Anterior cingulate cortex (tissue), 58 donors: Measurements from ENCODE around the gene DENND4B.

ENCODE experiments used
- DNase-seq, 58 donors: peaks; one replicate each; lab custom pipeline; 2025; lab: John Stamatoyannopoulos, UW

Gene DENND4B

DNA sequence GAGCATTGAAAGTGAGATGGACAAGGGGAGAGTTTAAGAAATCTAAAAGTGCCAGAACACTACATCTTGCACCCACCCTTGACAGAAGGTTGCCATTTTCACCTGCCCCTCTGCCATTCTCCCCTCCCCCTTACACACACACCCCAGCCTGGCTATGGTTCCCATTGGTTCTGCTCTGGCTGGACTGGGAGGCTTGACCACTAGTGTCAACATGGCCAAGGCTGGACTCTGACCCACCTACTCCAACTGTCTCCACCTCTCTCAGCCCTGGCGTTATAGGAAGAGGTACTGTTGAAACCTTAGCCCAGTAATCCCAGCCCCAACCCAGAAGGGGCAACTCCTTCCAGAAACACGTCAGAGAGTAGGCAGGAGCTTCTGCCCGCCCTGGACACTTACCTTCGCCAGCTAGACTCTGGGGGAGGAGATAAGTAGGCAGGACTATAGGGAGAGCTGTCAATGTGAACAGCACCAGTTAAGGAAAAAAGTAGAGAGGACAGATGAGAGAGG lies 7.4 kb upstream of the DENND4B start:
- no peak for DNase-seq

DNA sequence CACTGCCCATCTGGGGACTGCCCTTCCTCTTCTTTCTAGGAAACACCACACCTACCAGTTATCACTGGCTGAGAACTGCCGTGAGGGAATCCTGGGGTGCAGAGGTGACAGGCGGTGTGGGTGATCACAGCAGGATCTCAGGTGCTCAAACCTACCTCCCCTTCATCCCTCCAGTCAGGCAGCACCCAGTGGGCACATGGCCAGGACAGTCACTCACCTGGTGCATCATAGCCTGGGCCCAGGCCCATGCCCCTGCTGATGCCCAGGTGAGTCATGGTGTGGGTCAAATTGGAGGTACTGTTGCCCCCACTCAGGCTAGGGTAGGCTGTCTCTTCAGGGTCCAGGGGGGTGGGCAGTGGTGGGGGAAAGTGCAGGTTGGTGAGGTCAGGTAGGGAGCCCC lies 5.3 kb upstream of the DENND4B start:
- DNase-seq: no peak

DNA sequence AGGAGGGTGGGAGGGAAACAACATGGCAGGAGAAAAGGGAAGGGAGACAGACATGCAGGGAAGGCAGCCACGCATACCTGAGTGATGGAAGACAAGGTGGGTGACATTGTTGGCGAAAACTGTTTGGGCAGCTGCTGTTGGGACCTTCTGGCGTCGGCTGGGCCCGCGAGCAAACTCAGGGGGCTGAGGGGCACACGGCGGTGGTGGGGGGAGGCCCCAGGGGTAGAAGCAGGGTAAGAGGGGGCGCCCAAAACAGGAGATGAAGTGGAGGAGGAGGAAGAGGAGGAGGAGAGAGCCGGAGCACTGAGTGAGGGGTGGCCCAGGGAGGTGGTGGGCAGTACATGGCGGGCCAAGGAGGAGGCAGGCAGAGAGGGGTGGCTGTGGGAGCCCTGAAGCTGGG lies 4.7 kb upstream of the DENND4B start:
- no peak for DNase-seq

DNA sequence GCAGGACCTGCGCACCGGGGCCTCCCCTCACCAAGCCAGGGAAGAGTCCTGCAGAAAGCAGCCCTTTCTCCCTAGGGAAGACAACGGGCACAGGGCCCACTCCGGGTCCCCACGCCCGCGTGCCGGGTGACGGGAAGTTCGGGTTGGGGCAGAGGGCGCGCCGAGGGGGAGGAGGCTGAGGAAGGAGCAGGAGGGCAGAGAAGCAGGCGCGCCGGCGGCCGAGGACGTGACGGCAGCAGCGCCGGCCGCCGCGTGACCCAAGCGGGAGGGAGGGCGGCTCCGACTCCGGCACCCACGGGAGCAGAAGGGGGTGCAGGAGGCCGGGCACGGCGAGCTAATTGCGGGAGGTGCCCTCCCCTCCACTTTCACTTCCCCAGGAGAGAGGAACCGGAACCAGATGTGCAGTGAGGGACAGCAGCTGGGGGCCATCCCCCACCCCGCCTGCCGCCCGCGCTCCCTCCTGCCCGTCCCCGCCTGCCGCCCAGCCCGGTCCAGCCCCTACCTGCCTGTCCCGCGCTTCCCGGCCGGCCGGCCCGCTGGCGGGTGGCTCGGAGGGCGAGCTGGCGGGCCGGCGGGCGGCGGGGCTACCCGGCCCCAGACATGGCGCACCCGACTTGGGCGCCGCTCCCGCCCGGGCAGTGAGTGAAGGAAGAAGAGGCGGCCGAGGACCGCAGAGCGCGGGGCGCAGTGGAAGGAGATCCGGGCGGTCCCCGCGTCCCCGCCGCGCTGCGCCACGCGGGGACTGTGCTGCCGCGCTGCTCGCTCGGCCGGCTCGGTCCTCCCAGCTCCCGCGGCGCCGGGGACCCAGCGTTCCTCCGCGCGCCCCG lies 510 bp downstream of the DENND4B start:
- peak in 56 of 58 donors; percentile 9 to 83 (median 69) for DNase-seq

DNA sequence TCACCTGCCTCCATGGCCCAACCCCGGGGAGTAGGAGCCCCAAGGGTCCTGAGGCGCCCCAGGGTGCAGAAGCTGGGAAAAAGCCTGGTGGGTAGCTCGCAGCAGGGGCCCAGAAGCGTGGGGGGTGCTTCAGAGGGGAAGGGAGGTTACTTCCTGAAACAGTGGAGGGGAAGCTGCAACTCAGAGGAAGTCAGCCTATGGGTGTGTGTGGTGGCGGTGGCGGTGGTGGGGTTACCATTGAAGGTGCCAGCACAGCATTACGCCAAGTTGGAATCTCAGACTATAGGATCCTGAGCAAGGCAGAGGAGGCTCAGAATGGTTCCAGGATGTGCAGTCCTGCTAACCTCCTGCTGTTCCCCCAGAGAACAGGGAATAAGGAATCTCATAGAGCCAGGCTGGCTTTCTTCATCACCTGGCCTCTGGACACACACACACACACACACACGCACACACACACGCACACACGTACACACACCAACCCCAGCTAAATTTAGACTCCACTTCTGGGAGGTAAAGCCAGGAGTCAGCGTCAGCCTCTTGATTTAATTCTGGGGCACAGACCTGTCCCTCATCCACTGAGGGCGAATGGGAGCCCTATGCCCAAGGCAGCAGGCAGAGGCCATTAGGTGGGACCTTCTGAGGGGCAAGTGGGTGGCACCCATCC lies 1.3 kb downstream of the DENND4B start:
- peak in 10 of 58 donors; percentile 8 to 37 (median 19) for DNase-seq

DNA sequence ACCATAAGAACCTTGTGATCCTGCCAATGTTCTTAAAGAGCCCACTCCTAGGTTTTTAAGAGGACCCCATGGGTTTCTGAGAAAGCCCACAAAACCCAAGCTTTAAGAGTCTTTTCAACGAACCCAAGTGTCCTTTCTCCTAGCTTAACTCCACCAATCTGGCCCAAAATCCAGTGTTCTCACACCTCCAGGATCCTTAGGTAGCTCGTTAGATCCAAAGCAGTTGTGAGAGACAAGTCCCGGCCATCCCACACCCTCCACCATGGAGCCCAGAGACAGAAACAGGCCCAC lies 1.7 kb downstream of the DENND4B start:
- no peak for DNase-seq

DNA sequence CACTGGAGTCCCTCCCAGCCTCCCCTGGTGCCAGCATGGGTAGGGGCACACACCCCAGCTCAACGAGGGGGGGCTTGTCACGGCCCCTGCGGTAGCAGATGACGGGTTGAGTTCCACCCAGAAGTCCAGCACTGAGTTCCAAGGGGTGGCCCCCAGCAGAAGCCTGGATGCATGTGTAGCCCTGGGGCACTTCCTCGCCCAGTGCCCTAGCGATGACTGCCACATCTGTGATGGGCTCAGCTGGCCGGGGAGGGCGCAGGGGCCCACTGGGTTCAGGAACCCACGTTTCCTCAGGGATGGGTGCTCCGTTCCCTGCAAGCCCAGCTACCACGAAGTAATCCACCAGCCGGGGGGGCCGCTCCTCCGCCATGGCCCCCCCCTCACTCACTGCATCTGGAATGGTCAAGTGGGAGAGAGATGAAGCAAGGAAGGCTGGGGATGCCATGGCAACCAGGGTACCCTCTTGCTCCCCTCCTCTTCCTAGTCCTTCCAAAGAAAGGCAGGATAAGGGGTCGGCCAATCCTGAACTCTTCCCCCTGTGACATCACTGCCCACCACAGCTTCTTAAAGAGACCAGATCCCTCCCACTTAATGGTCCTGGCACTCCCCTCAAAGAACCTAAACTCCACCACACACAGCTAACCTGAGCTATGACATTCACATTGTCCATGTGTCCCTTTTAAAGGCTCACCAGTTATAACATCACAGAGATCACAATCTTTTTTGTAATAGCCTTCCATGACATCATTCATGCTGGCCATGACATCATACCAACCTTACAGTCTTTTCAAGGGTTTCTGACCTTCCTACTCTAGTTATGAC lies 2.3 kb downstream of the DENND4B start:
- no peak for DNase-seq

DNA sequence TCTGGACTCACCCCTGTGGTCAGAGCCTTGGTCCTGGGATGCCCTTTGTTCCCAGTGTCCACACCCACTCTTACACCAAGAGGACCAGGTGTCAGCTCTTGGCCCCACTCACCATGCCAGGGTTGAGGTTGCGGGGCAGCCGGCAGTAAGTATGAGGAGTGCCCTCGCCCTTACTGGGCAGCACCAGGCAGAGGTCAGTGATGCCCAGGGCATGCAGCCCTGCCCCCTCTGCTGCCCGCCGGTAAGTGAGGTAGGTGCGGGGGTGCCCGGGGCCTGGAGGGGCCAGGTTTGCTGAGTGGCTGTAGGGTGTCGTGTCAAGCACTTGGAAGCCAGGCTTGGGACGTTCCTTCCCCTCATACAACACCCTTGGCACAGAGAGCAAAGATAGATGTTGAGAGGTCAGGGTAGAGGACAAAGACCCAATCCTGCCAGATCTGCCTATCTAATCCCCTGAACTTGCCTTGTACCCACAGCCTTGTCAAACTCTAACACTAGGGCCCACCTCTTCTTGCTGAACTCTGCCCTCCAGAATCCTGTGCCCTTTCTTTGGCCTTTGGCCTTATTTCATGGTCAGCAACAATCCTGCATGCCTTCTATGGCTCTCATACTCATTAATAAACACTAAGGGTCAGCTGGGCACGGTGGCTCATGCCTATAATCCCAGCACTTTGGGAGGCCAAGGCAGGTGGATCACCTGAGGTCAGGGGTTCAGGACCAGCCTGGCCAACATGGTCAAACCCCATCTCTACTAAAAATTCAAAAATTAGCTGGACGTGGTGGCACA lies 3.6 kb downstream of the DENND4B start:
- DNase-seq: no peak

DNA sequence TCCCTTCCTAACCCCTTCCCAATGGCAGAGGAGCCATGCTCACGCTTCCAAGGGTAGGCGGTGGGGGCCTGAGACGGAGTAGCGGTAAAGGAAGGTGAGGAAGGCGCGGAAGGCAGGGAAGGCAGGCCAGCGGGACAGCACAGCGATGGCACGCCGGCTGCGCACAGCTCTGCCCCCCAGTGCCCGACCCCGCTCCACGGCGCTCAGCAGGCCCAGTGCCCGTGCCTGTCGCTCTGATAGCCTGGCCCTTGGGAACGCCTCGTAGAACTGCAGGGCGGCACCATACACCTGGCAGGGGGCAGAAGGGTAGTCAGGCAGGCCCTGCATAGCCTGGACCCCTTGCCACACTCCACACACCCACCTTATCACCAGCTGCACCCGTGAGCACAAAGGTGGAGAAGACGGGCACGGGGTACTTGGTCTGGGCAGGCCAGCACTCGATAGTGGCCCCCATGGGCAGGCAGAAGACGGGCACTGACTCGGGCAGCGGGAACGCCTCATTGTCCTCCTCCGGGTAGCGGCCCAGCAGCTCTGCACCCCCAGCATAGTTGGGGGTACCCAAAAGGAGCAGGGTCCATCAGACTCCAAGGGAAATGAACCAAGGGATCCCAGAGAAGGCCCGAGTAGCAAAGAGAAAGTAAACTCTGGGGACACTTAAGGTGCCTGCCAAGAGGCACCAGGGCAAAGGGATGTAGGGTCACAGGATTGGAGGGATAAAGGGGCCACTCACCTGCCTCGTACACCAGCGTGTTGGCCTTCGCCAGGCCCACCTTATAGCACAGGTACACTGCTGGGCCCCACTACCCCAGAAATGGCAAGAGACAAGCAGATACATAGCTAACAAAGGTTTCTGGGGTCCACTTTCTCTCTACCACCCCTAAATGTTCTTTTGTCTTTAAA lies 4.4 kb downstream of the DENND4B start:
- no peak for DNase-seq

DNA sequence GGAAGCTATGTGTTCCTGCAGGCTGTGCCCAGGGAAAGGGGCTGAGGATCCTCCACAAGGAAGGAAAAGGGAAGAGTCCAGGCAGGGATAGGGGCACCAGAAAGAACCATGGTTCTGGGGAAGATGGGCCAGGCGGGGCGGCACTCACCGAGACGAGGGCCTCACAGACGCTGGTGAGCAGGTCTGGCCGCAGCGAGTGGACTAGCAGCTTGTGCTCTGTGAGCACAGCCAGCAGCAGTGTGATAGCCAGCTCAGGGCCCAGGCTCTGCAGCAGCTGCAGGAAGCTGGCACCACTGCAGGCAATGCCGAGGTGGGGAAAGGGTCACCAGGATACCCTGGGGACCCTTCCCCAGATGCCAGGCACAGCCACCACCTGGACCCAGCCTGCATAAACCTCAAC lies 5.8 kb downstream of the DENND4B start:
- DNase-seq: no peak

DNA sequence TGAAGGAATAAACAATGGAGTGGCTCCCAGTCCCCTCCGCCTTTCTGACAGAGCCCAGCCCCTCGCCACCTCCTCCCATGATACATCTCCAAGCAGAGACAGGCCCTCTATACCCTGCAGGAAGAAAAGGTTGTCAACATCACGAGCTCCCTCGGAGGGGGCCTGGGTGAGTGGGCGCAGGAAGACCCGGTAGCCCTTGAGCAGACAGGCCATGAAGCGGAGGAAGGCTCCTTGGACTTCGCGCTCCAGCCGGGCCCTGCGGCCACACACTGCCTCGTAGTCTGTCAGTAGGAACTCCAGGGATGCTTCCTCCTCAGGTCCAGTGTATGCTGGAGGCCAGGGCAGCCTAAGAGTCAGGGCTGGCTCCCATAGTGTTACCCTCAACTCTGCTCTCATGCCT lies 7.0 kb downstream of the DENND4B start:
- DNase-seq: no peak

DNA sequence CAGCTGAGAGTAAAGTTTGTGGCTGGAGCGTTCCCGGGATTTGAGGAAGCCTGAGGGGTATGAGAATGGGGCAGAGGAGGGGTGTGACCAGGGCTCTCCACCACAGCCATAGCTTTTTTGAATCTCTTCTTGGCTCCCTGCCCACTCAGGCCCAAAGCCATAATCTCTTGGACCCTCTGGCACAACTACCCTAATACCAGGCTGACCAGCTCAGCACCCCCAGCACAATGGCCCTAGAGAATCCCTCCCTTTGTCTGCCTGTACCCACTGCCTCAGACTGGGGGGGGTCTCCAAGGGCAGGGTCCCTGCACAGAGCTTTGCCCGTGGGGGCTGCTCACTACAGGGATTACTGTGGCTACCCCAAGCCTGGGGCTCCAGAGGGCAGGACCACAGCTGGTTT lies 7.5 kb downstream of the DENND4B start:
- no peak for DNase-seq

DNA sequence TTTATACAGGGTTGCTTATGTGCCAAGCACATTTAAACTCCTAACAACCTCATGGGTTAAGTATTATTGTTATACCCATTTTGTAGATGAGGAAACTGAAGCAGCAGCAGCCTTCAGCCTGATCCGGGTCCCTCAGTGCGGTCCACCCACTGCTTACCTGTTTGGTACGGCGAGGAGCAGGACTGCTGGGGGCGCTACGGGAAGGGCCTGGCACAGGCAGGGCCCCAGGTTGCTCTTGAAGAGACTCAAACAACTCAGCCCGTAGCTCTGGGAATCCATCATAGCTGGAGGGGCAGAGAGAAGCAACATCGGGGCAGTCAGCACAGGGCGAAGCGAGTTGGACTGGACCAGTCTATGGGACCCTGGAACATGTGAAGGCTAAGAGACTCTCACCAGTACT lies 9.2 kb downstream of the DENND4B start:
- no peak for DNase-seq

DNA sequence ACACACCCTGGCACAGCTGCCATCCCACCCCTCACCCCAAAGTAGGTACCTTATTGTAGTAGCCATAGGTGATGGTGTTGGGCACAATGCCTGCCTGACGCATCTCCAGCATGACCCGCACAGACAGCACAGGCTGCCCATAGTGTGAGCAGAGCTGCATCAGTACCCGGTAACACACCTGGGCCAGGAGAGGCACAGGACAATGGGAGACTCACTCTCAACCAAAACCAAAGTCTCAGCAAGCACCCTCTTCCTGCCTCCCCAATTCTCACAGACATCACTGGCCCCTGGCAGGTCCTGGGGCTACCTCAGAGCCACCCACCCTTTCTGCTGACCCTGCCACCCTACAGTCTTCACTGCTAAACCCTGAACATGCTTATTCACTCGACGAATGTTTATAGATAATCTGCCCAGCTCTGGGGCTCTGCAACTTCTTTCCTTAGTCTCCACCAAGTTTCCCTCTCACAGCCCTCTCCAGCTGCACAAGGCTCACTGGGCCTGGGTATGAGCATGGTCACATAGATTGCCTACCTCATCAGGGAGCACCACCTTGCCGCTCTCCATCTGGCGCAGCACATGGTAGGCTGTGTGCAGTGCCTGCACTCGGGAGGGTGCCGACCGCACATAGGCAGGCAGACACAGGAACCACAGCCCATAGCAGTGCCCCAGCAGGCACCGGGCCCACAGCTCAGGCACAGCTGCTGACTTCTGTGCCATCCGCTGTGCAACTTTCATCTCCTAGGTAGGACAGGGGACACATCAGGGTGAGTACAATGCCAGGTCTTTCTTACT lies 10.3 kb downstream of the DENND4B start:
- DNase-seq: no peak

DNA sequence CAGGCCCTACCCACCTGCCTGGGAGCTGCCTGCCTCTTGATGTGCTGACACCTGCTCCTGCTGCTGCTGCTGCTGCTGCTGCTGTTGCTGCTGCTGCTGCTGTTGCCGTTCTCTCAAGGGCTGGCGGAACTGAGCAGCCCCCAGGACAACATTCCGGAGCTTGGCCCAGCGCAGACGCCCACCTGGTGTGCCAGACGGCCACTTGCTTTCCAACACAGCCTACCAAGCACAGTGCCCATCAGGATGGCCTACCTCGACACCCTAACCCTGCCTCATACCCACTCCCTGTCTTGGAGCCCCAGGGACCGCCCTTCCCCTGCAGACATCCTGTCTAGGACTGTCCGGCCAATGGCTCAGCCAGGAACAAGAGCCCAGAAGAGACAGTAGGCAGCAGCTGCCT lies 11.8 kb downstream of the DENND4B start:
- DNase-seq: no peak

DNA sequence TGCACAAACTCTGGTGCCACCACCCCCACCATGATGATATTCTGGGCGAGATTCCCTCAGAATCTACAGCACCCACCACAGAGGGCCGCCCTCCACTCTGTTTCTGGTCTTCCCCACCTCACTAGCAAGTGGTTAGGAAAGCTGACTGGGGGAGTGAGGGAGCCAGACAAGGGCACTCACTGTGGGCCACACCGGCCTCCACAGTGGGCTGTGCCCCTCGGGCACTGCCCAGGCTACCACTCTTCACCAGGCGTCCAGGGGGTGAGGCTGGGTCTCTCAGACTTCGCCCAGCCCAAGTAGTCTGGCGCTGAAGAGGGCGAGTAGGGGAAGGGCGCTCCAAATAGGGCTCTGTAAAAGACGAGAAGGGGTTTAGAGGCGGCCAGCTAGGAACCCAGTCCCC lies 12.6 kb downstream of the DENND4B start:
- no peak for DNase-seq

DNA sequence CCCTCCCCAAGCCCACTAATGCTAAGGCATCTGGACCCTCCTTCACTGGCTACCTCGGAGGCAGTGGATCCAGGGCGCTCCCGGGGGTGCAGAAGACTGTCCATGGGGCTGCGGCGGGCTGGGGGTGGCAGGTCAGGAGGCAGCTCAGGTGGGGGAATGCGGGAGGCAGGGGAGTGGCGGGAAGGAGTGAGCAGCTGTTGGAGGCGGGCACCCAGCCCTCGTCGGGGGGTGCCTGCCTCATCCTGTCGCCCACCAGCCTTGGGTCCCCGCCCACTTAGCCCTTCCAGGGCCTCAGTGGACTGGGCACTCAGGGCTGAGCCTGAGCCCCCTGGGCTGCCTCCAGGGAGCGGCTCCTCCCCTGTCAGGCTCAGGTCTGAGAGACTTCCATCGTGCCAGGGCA lies 13.1 kb downstream of the DENND4B start:
- no peak for DNase-seq
